Measurements from ENCODE around the gene TMEM165.

Gene TMEM165

DNA sequence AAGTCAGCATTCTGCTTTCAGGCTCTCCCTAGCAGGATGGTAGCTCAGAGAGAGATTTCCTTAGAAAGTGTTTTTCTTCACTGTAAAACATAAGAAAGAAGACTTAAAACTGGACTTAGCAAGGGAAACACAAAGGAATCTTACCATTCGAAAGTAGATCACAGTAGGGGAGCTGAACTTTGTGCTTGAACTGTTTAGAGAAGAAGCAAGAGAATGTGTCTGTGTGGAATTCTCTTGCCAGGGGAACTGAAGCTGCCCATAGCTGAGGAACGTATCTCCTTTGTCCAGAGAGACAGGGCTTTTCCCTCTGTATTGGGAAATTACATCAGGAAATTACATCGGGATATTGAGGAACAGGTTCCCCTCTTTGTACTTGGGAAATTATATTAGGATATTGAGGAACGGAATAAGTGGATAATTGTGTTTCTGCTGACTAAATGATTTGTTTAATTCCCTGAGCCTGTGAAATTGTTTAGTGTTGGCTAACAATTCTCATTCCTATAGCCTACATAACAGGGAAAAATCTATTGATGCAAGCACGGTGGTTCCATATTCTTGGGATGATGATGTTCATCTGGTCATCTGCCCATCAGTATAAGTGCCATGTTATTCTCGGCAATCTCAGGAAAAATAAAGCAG is 28.6 kb upstream of the TMEM165 start:
- no peak for DNase-seq

DNA sequence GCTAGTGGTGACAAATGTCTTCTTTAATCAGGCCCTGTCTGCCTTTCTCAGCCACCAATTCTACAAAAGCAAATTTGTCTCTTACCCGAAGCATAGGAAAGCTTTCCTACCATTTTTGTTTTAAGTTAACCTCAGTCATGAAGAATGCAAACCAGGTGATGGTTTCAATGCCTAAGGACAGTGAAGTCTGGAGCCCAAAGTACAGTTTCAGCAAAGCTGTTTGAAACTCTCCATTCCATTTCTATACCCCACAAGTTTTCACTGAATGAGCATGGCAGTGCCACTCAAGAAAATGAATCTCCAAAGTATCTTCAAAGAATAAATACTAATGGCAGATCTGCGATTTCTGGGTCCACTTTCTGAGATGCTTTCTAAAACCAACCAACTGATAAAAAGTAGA is 25.8 kb upstream of the TMEM165 start:
- DNase-seq, result no peak

DNA sequence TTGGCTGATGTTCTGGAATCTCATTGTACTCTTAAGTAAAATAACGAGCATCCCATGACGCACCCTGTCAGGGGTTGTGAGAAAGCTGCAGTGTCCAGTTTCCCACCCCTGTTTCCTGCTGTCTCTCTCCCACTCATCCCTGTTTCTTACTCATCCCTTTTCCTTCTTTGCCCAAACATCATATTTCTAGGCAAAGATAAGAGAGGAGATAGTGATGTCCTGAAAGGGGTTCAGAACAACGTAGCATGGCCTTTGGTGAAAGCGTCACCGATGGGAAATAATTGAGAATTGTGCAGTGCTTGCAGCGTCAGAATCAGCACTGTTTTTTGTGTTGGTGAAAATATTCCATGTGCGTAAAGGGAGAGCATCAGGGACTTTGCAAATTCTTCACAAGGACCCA is 23.5 kb upstream of the TMEM165 start:
- DNase-seq, result no peak

DNA sequence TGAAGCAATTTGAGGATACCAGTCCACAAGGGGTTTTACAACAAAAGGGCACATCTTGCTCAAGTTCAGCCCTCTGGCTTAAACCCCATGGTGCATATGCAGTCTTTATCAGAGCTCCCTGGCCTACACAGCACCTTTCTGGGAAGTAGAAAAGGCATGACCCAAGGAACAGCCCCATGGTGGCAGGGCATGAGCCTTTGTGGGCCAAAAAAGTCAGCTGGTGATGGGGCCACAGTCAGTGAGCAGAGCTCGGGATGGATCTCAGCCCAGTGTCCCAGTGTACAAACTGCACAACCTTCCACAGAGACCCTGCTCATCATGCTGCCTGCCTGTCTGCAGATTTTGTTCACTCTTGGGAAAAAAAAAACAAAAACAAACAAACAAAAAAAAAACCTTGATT is 22.3 kb upstream of the TMEM165 start:
- DNase-seq, result no peak

DNA sequence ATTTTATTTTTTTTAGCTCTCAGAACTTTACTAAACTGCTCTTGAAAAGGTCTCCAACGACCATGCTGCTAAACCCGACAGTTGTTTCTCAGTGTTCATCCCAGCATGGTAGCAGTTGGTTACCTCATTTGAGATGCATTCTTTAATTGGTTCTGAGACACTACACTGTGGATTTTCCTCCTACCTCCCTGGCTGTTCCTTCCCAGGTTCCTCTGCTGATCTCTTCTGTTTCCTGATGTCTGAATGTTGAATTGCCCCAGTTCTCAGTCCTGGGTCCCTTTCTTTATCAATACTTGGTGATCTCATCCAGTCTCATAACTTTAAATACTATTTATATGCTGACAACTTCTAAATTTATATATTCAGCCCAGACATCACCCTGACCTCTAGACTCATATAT is 19.1 kb upstream of the TMEM165 start:
- DNase-seq, result no peak

DNA sequence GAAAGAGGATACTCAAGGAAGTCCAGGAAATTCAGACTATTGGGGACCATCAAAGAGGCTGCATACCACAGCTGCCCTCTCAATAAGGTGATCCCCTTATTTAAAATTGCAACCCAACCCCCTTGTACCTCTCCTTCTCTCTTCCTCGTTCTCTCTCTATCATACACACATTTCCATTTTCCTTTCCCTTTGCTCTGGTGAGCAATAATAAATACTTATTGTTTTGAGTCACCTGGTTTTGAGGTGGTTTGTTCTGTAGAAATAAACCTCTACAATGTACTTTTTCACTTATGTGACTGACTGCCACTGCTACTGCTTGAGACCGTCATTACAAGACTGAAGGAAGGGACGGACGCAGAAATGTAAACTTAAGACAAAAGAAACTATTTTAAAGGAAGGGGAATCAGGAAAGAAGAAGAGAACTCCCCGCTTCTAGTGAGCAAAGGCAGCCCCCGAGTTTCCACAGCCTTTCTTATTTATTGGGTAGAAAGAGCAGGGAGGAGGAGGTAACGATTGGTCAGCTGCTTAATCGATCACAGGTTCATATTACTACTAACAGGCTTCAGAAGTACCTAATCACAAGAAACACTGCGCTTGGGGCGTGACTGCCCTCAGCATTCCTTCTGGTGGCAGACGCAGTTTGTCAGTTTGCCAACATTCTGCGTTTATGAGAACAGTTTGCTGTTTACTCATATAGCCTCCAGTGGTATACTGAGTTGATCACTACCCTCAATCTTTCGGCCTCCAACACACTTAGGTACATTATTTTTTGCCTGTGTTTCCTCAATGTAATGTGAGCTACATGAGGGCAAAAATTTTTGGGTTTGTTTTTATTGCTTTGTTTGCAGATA is 16.9 kb upstream of the TMEM165 start:
- no peak for DNase-seq

DNA sequence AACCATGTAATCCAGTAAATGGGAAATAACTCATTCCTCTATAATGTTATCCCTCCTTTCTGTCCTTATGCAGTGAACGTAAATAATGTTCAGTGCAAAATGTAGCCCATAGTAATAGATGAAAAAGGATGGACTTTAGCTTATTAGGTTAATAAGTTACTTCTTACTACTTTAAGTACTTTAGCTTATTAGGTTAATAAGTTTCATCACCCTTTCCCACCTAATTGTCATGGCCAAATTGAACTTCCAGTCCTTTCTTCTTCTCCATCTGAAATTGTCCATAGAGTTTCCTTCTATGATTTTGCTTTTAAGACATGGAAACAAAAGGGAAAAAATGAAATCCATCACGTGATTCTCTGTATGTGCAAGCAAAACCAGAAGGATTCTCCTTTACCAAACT is 15.2 kb upstream of the TMEM165 start:
- no peak for DNase-seq

DNA sequence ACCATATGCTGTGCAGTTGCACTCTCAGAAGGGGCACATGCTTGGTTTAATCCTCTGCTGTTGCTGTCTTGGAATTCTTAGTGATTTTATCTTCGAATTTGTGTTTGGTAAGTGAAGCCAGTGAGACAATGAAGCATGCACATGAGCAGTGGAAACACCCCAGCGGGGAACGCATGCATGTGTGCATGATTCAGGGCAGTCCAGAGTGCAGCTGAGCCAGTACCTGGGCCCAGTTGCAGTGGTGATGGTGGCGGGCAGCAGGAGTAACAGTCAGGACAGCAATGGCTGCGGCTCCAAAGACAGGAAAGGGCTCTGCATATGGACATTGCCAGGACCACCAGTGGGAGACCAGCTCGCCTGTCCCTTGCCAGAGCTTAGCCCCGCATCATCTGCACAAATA is 14.3 kb upstream of the TMEM165 start:
- no peak for DNase-seq

DNA sequence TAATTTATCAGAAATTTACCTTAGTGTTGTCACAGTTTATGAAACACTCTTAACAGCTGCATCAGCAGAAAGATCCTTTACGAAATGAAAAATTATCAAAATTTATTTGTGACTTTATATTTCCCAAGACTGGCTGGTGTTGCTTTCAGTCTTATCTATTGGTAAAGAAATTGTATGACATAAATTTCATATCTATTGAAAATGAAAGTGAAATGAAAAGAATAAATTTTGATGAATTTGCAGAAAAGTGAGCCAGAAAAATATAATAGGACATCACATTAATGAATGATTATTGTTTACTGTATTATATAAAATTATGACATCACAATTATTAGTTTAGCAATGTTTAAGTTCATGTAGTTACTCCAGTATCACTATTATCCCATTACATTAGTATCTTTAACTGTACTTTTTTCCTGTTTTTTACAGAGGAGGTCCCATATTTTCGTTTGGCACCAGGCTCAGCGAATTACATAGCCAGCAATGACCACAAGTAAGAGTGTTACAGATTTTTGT is 13.2 kb upstream of the TMEM165 start:
- DNase-seq, result no peak

DNA sequence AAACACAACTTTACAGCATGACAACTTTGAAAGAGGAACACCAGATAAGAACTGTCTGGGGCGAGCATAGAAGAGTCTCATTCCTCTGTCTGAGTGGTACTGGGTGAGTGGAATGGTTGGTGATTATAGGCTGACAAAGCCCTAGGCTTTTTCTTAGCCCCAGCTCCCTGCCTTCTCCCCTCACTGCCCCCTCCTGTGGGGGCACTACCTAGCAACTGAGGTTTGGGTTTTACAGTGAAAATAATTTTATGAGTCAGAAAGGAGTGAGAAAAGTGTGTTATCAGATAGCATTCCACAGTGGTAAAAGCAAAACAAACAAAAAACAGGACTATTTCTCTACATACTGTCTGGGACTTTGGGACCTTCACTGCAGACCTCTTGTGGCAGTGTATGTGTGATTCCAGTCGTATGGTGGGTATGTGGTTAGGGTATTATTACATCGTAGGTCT is 10.5 kb upstream of the TMEM165 start:
- no peak for DNase-seq

DNA sequence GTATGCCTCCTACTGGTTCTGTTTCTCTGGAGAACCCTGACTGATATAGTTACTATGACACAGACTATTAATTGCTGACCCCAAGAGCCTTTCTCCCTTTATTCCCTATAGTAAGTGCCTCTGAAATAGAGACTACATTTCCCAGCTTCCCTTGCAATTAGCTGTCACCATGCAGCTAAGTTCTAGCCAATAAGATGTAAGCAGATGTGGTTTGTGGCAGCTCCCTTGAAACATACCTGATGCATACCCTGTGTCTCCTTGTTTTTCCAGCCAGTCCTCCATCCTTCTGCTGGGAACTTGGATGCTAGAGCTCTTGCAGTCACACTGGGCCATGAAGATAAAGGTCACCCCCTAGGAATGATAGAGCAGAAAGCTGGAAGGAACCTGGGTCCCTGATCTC is 9.7 kb upstream of the TMEM165 start:
- peak in 3 of 4 experiments; percentile 19 to 33 (median 19) for DNase-seq

DNA sequence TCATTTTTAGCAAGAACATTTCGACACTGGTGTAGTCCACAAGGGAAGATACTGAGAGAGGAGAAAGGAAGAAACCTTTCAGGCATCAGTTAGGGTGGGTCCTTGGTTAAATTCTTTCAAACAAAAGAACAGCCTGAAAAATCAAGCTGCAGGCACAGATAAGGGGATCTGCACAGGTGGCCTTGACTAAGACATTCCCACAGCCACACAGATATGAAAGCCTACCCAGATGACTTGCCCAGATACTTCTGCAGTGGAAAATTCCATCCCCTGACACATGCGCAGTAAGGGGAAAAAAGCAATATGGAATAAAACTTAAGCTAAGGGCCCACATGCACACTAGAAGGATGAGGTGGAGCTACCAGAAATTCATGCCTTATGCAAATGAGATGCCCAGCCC is 8.9 kb upstream of the TMEM165 start:
- DNase-seq, result no peak

DNA sequence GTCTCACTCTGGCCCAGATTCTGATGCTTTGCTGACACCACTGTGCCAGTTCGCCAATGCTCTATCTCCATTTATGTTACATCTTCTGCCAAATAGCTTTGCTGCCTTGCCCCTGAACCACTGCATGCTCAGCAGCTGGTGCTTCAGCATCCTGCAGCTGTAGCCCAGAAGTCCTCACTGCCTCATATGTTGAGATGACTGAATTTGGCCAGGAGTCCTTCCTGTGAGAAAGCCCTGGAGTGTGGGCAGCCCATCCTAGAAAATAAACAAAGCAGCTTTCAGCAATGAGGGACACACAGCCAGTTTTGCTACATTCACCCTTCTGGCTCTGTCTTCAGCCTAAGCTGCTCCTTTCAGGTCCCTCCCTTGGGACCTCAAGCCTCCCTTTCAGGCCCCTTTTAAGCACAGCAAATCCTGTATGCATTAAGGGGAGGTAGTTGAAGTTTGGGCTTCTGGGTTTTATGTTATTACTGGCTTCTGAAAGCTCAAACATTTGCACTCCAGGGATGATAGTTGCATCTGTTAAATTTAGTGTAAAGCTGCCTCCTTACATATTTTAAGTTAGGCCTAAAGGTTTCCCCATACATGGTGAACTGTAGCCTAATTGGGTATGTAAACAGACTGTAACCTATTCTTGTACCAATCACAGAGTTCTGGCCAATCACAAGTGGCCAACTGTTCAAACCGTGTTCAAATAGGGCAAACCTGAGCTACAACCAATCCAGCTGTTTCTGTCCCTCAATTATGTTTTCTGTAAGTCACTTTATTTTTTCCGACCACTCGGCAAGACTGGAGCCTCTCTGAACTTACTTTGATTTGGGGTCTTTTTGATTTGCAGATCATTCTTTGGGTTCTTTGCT is 2.1 kb upstream of the TMEM165 start:
- DNase-seq, result no peak

DNA sequence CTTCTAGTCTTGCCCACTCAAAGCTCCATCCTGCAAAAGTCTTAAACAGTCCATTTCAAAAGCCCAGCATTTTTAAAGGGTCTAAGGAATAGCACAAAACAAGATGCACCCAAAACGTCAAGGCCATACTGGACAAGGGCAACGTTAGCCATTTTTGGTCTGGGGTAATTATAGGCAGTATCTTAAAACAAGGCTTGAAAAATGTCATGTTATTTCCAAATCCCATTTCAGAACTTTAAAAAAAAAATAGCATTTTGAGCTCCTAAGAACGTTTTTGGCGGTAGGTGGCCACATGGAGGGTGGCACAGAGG is 584 bp upstream of the TMEM165 start:
- DNase-seq, result no peak

DNA sequence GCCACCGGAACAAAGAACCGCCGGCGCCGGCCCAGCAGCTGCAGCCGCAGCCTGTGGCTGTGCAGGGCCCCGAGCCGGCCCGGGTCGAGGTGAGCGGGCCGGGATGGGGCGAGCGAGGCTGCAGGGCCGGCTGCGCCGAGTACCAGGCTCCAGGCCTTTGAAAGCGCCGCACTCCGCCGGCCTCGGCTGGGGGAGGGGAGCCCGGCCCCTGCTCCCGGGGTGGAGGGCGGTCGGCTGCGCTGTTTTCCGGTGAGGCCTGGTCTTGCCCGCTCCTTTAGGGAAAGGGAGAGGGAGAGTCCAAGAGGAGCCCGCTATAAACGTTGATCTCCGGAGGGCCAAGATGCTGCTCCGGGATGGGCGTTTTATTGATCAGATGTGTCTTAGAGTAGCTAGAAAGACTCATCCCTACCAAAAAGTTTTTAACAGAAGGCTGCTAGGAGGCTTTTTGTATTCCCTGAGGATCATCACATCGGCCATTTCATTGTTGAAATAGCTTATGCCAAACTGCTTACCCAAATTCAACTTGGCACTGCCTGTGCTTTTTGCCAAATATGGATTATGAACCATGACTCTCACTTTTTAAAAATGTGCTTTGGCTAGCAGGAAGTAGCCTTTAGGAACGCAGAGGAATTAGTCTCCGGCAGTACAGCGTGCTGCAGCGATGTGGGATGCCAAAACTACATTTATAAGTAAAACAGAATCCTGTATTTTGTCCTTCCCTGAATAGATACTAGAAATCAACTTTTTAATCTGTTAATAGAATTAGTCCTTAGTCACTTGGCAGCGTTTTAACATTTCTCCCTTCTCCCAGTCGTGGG is 760 bp downstream of the TMEM165 start:
- DNase-seq, result peak; percentile 29 to 62 (median 56)

DNA sequence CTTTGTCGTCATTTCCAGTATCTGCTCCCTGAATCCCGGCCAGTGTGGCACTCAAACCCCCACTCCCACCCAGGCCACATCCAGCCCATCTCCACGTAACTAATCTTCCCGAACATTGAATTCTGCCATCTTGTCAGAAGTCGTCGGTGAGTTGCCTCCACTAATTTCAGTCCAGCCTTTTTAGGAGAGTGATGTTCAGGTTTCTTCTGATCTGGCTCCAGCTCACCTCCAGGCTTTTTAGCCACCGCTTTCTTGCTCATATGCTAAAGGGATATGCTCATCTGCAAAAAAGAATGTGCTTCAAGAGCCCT is 1.3 kb downstream of the TMEM165 start:
- peak in 3 of 4 experiments; percentile 6 to 15 (median 10) for DNase-seq

DNA sequence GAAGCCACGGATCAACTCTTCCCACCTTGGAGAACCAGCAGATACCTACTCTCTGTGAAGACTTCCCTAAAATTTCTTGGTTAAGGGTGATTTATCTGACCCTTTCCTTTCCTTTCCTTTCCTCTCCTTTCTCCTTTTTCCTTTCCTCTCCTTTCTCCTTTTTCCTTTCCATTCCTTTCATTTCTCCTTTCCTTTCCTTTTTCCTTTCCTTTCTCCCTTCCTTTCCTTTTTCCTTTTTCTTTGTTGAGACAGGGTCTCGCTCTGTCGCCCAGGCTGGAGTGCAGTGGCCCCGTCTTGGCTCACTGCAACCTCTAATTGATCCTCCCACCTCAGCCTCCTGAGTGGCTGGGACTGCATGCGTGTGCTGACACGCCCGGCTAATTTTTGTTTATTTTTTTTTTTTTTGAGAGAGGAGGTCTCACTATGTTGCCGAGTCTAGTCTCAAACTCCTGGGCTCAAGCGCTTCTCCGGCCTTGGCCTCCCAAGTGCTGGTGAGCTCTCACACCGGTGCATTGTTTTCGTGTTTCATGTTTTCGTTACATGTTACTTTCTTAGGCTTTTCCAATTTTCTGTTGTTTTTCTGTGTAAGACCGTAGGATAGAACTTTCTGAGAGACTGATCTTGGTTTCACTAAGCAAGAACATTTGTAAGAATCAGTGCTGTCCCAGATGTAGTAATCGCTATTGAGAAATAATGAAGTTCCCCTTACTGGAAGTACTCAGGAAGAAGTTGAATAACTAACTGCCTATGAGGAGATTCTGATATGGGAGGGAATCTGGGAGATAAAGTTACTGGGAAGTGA is 2.0 kb downstream of the TMEM165 start:
- peak; percentile 42 to 91 (median 69) for DNase-seq

DNA sequence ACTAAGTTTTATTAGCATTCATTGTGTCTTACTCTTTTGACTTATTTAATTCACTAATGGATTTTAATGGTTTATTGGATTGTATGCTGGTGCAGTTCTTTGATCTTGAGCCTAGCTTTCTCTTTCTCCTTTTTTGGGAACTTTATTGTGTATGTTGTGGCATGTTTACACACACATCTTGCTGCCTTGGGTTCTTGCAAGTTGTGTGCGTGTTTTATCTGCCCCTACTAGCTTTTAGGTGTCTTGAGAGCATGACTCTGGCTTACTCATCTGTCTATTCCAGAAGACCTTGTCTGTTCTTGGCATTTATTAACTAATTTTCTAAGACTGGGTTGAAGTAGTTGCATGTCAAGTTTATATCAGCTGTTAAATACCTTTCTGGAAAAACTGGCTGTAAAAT is 2.7 kb downstream of the TMEM165 start:
- peak in 2 of 4 experiments; percentile 11 to 25 for DNase-seq

DNA sequence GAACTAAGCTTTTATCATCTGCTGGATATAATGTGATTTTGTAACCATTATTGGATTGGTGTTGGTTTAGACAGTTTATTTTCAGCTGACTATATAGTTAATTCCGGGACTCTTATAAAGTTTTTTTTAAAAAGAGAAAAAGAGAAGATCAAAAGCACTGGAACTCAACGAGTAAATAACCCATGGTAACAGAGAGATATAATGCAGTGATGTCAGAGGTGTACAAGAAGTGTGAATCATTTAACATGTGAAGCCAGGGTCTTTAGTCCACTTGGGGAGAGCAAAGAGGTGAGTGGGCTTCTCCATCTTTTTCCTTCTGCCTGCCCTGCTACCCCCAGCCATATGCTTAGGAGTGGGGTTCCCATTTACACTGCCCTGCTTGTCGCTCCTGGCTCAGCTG is 3.2 kb downstream of the TMEM165 start:
- DNase-seq, result peak in 2 of 4 experiments; percentile 10 to 24

DNA sequence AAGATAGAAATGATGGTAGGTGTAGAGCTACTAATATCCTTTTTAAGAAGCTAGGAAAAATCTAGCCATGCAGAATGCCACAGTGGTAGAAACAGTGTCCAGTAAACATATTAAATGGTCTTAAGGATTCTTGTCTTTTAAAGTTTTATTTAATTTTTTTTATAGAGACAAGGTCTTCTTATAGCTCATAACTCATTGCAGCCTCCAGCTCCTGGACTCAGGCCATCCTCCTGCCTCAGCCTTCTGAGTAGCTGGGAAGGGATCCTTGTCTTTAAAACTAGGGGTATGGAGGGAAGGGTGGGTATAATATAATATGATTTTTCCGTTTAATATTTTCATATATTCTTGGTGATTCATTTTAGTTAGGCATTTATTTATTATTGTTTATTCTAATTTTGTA is 3.8 kb downstream of the TMEM165 start:
- DNase-seq, result no peak

DNA sequence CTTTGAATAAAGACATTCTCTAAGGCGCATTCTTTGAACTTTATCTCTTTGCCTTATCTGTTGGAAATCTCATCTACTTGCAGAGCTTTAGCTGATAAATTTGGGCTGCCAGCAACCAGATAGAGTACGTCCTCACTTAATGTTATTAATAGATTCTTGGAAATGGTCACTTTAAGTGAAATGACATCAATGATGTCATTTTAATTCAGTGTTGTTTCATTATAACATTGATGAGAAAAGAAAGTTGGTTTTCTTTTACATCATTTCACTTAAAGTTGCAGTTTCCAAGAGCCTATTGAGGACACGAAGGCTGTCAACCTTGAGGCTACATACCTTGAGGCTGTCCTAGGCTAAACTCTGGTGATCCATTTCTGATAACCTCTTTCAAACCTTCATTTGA is 9.3 kb downstream of the TMEM165 start:
- no peak for DNase-seq

DNA sequence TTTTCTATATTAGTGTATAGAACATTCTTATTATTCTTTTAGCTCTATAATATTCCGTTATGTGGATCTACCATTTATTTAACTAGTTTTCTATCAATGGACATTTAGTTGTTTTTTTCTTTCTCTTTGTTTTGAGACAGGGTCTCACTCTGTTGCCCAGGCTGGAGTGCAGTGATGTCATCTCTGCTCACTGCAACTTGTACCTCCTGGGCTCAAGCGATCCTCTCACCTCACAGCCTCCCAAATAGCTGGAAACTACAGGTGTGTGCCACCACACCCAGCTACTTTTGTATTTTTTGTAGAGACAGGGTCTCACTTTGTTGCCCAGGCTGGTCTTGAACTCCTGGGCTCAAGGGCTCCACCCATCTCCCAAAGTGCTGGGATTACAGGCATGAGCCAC is 10.8 kb downstream of the TMEM165 start:
- DNase-seq, result no peak
